Stimulated activated CD4-positive, alpha-beta T cell treated with anti-CD3 and anti-CD28 coated beads, Interleukin-12 subunit alpha, Interleukin-12 subunit beta, amount 100 ng/mL, for 48 hours (primary cell): ENCODE measurements around the gene RHD.
"Not testable (repeated sequence)": the region's sequence is repeated elsewhere in the genome, so short reads cannot be mapped to it uniquely, and the experiment has no call there.

Experiments
- DNase-seq, 3 donors: peaks; one replicate each; pipeline ENCODE4 v3.0.0-alpha.2; 2020; ENCODE audit warnings: low read depth in 2 of 3, low spot score in 1 of 3

RHD gene

GRCh38 chr1:25272238-25272637, at the start of gene RHD:
Gene RHD, plus strand, starts transcription at chr1:25272509. Its CDS starts 39 bp downstream, at chr1:25272548.
- DNase-seq: not testable (repeated sequence)

- no peak for DNase-seq
Measured at GRCh38 chr1:25222606-25223005, 49.7 kb upstream of the RHD start.

- no peak for DNase-seq
Measured at GRCh38 chr1:25223471-25223870, 48.8 kb upstream of the RHD start.

GRCh38 chr1:25232027-25232865, 40.1 kb upstream of the RHD start, which contains the start of gene SYF2:
Gene SYF2, minus strand, starts transcription at chr1:25232502. Its CDS starts 35 bp downstream, at chr1:25232467.
- DNase-seq: peak; percentile 75 to 86 (median 84)

GRCh38 chr1:25232866-25233784, 39.2 kb upstream of the RHD start:
- peak; percentile 47 to 61 (median 56) for DNase-seq

- DNase-seq: not testable (repeated sequence)
Measured at GRCh38 chr1:25235411-25235810, 36.9 kb upstream of the RHD start.

GRCh38 chr1:25236261-25236660, 36.0 kb upstream of the RHD start:
- DNase-seq: not testable (repeated sequence)

GRCh38 chr1:25238046-25238445, 34.3 kb upstream of the RHD start:
- DNase-seq: no peak

- DNase-seq: peak; percentile 88 to 93 (median 93)
Measured at GRCh38 chr1:25239681-25240541, 32.4 kb upstream of the RHD start.

GRCh38 chr1:25243907-25244306, 28.4 kb upstream of the RHD start:
- no peak for DNase-seq

- no peak for DNase-seq
Measured at GRCh38 chr1:25245393-25245792, 26.9 kb upstream of the RHD start.

GRCh38 chr1:25245809-25246599, 26.3 kb upstream of the RHD start:
- DNase-seq: no peak

GRCh38 chr1:25246600-25247023, 25.7 kb upstream of the RHD start:
- DNase-seq: no peak

- DNase-seq: peak; percentile 98 to 100 (median 98)
Measured at GRCh38 chr1:25247024-25247828, 25.1 kb upstream of the RHD start, which contains the start of gene RSRP1. Gene RSRP1, minus strand, starts transcription at chr1:25247454. Its CDS starts 491 bp downstream, at chr1:25246963.

GRCh38 chr1:25247829-25248754, 24.2 kb upstream of the RHD start:
- no peak for DNase-seq

GRCh38 chr1:25253911-25254310, 18.4 kb upstream of the RHD start:
- DNase-seq: no peak

GRCh38 chr1:25255706-25256577, 16.4 kb upstream of the RHD start:
- no peak for DNase-seq
